PC-9 (cell line): ENCODE data around the gene CRADD.

Experiments used
- EZH2 ChIP-seq: fragments of 200-600 bp; sonication (generic); IDR thresholded peaks from 2 replicates; pipeline ENCODE4 v1.8.0; 2017; ENCODE audit warnings: antibody characterized with exemption, low read depth
- TF ChIP-seq, protein P1 (sequence below): fragments of 200-600 bp; sonication (generic); conservative IDR thresholded peaks from 2 replicates; pipeline ENCODE4 v1.6.1; 2017; ENCODE audit warnings: mixed run types, antibody characterized with exemption, mild to moderate bottlenecking, moderate library complexity

- TF ChIP-seq, protein P1, sequence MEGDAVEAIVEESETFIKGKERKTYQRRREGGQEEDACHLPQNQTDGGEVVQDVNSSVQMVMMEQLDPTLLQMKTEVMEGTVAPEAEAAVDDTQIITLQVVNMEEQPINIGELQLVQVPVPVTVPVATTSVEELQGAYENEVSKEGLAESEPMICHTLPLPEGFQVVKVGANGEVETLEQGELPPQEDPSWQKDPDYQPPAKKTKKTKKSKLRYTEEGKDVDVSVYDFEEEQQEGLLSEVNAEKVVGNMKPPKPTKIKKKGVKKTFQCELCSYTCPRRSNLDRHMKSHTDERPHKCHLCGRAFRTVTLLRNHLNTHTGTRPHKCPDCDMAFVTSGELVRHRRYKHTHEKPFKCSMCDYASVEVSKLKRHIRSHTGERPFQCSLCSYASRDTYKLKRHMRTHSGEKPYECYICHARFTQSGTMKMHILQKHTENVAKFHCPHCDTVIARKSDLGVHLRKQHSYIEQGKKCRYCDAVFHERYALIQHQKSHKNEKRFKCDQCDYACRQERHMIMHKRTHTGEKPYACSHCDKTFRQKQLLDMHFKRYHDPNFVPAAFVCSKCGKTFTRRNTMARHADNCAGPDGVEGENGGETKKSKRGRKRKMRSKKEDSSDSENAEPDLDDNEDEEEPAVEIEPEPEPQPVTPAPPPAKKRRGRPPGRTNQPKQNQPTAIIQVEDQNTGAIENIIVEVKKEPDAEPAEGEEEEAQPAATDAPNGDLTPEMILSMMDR: no peak
- no peak for TF ChIP-seq EZH2
These were observed 1.6 kb downstream of the CRADD start for GRCh38 chr12:93678779-93679178.
